Spleen (tissue), 11 donors: ENCODE measurements around the gene RBP2. TPM values are rescaled to one million over a fixed set of nuclear protein-coding genes. Genes with fewer than 3 reads are reported as not detected.
A peak's percentile ranks its signal among the peaks of the same experiment; 100 is the strongest.

Source experiments
- DNase-seq: peaks from one replicate; pipeline ENCODE4 v3.0.0-alpha.2; 2020
- H3K27ac ChIP-seq, 8 donors: fragments of 200-600 bp; sonication (generic) in 7 of 8; 1 replicate in 4 of 8; 2 replicates in 4 of 8; pipeline versions ENCODE4 v1.5.0 to v1.8.0; 2016 to 2021; ENCODE audit warnings: inconsistent platforms in 4 of 8, mild to moderate bottlenecking in 4 of 8, moderate library complexity in 1 of 8
- H3K27me3 ChIP-seq, 7 donors: fragments of 200-600 bp; sonication (generic) in 6 of 7; replicated peaks in 1 of 7; 1 replicate in 4 of 7; 2 replicates in 3 of 7; pipeline versions ENCODE4 v1.5.0 to v1.8.0; 2016 to 2021; ENCODE audit warnings: inconsistent platforms in 3 of 7, mild to moderate bottlenecking in 1 of 7
- H3K36me3 ChIP-seq, 6 donors: fragments of 200-600 bp; sonication (generic) in 5 of 6; 1 replicate in 4 of 6; 2 replicates in 2 of 6; pipeline versions ENCODE4 v1.5.0 to v1.8.0; 2016 to 2021; ENCODE audit warnings: inconsistent platforms in 2 of 6
- H3K4me1 ChIP-seq, 6 donors: fragments of 200-600 bp; sonication (generic) in 5 of 6; 1 replicate in 3 of 6; 2 replicates in 3 of 6; pipeline versions ENCODE4 v1.5.0 to v1.8.0; 2016 to 2021; ENCODE audit warnings: inconsistent platforms in 3 of 6
- H3K4me3 ChIP-seq, 8 donors: fragments of 200-600 bp; sonication (generic) in 7 of 8; 1 replicate in 4 of 8; 2 replicates in 4 of 8; pipeline versions ENCODE4 v1.5.0 to v1.8.0; 2016 to 2021; ENCODE audit warnings: inconsistent platforms in 4 of 8, mild to moderate bottlenecking in 4 of 8, moderate library complexity in 2 of 8
- H3K9me3 ChIP-seq, 8 donors: fragments of 200-600 bp; sonication (generic) in 7 of 8; 1 replicate in 4 of 8; 2 replicates in 4 of 8; pipeline versions ENCODE4 v1.5.0 to v1.8.0; 2016 to 2021; ENCODE audit warnings: inconsistent platforms in 4 of 8
- POLR2A ChIP-seq, 3 donors: fragments of 450-650 bp; IDR thresholded peaks; one replicate each; pipeline ENCODE4 v1.5.1; 2017; ENCODE audit warnings: antibody characterized with exemption in 3 of 3, mild to moderate bottlenecking in 1 of 3
- POLR2AphosphoS5 ChIP-seq, 3 donors: sonication (generic); formaldehyde crosslinking; IDR thresholded peaks; one replicate each; pipeline ENCODE4 v1.5.1; 2017; ENCODE audit warnings: antibody characterized with exemption in 3 of 3
- WGBS, 5 donors: extraction: QIAGEN DNeasy Blood & Tissue Kit in 3 of 5; methylation state at CpG; one replicate each; pipeline versions ENCODE4 v1.1.5 to v1.1.7; 2013 to 2018; 5-methylcytosine and 5-hydroxymethylcytosine counted together
- intact Hi-C: fragments of 100-400 bp; cut with DNase I; formaldehyde crosslinking; loops from one replicate; pipeline ENCODE4 v1.15.0; 2023; ENCODE audit warnings: low total_unique reads
- polyA plus RNA-seq, 3 donors: library from polyadenylated mRNA; stranded (reverse); fragments of 200-250 nt; gene quantifications; one replicate each; pipeline ENCODE4 v1.2.1, GENCODE V29; 2013
- total RNA-seq, 7 donors: library from RNA; depleted of rRNA in 3 of 7; stranded (reverse); fragments of >200 nt in 3 of 7; fragmentation: NEBNext Ultra II Directional in 4 of 7; extraction: Animal tissue kit (Norgen Biotek cat#: 25700) in 4 of 7; gene quantifications; one replicate each; pipeline versions ENCODE4 v1.1.0 to v1.2.1, GENCODE V29; 2016 to 2021
- TF ChIP-seq, protein P1 (sequence below), 11 experiments: fragments of 200-600 bp in 7 of 11; fragments of 450-650 bp in 4 of 11; sonication (generic) in 4 of 11; IDR thresholded peaks in 8 of 11; conservative IDR thresholded peaks in 3 of 11; 1 replicate in 7 of 11; 2 replicates in 4 of 11; pipeline versions ENCODE4 v1.4.0 to v1.8.0; 2016 to 2021; ENCODE audit warnings: antibody characterized with exemption in 11 of 11, inconsistent platforms in 4 of 11, mild to moderate bottlenecking in 1 of 11
- donor health status: healthy with polysubstance abuse.
- donor health status: DM: no; HTN: no; CAD: no; lungs with moderate emphysema.
- donor health status: DM: no; HTN: no; CAD: no.
- donor health status: Bipolar disorder and iron deficiency.
- donor health status: healthy.
- donor health status: DM: no; HTN: no; CAD: no.
- donor health status: DM: yes; HTN: yes; CAD: no.

RBP2 gene
- total and polyA plus RNA-seq, 10 donors: 1.2 TPM; not detected in 9

GRCh38 chr3:139440639-139441556 is 35.4 kb downstream of the RBP2 start:
- Histone ChIP-seq H3K9me3 (no peaks in the 10 kb centered on the region), H3K27ac (no peak overlapping the region), H3K4me3 (no peak overlapping the region), H3K36me3 (no peaks in the 10 kb centered on the region), H3K27me3 (no peaks in the 10 kb centered on the region), H3K4me1 (no peaks in the 10 kb centered on the region)
- DNase-seq: no peak
- TF ChIP-seq, protein P1, sequence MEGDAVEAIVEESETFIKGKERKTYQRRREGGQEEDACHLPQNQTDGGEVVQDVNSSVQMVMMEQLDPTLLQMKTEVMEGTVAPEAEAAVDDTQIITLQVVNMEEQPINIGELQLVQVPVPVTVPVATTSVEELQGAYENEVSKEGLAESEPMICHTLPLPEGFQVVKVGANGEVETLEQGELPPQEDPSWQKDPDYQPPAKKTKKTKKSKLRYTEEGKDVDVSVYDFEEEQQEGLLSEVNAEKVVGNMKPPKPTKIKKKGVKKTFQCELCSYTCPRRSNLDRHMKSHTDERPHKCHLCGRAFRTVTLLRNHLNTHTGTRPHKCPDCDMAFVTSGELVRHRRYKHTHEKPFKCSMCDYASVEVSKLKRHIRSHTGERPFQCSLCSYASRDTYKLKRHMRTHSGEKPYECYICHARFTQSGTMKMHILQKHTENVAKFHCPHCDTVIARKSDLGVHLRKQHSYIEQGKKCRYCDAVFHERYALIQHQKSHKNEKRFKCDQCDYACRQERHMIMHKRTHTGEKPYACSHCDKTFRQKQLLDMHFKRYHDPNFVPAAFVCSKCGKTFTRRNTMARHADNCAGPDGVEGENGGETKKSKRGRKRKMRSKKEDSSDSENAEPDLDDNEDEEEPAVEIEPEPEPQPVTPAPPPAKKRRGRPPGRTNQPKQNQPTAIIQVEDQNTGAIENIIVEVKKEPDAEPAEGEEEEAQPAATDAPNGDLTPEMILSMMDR (IDR thresholded peaks at IDR 0.05 in 8 of 11, conservative IDR thresholded peaks at IDR 0.05 in 3 of 11): no peak
- TF ChIP-seq POLR2AphosphoS5 (IDR thresholded peaks at IDR 0.05) (no peak), POLR2A (IDR thresholded peaks at IDR 0.05) (no peak)
- intact Hi-C loops: no loop called here
- 82 to 93% (median 88%) methylated on average over 7 of the region's 7 CpGs for WGBS, 5 donors

- H3K9me3 ChIP-seq: no peaks in the 10 kb centered on the region
- TF ChIP-seq, protein P1 (IDR thresholded peaks at IDR 0.05 in 8 of 11, conservative IDR thresholded peaks at IDR 0.05 in 3 of 11): no peak
- TF ChIP-seq POLR2AphosphoS5 (IDR thresholded peaks at IDR 0.05): no peak
- TF ChIP-seq POLR2A (IDR thresholded peaks at IDR 0.05): no peak
- WGBS, 5 donors: 73 to 91% (median 80%) methylated on average over 1 of the region's 1 CpG
- H3K27me3 ChIP-seq: no peaks in the 10 kb centered on the region
- no peak for DNase-seq
- intact Hi-C loops: no loop called here
- no peak overlapping the region for H3K27ac ChIP-seq
- H3K36me3 ChIP-seq: no peaks in the 10 kb centered on the region
- no peak overlapping the region for H3K4me3 ChIP-seq
- peaks cover 0 to 9% (median 1%) of the 10 kb centered on the region in 6 donors for H3K4me1 ChIP-seq
These were observed 37.0 kb downstream of the RBP2 start for GRCh38 chr3:139439278-139439677.

- Histone ChIP-seq H3K27me3 (no peaks in the 10 kb centered on the region), H3K9me3 (peaks cover 0 to 7% (median 0%) of the 10 kb centered on the region in 8 donors), H3K36me3 (no peaks in the 10 kb centered on the region), H3K4me3 (no peak overlapping the region), H3K4me1 (peaks cover 0 to 10% (median 1%) of the 10 kb centered on the region in 6 donors), H3K27ac (peak overlapping the region in 5 of 8 donors; percentile 50 to 74 (median 66))
- 82 to 91% (median 86%) methylated on average over 6 of the region's 6 CpGs for WGBS, 5 donors
- no peak for TF ChIP-seq POLR2A (IDR thresholded peaks at IDR 0.05)
- TF ChIP-seq, protein P1 (IDR thresholded peaks at IDR 0.05 in 8 of 11, conservative IDR thresholded peaks at IDR 0.05 in 3 of 11): no peak
- TF ChIP-seq POLR2AphosphoS5 (IDR thresholded peaks at IDR 0.05): peak in 1 of 3 donors; percentile 45
- no peak for DNase-seq
- intact Hi-C loops: no loop called here
These were observed 41.5 kb downstream of the RBP2 start for GRCh38 chr3:139434764-139435307.

- peaks cover 0 to 10% (median 1%) of the 10 kb centered on the region in 6 donors for H3K4me1 ChIP-seq
- no peak for DNase-seq
- peak overlapping the region in 6 of 8 donors; percentile 36 to 74 (median 61) for H3K27ac ChIP-seq
- H3K36me3 ChIP-seq: no peaks in the 10 kb centered on the region
- H3K4me3 ChIP-seq: no peak overlapping the region
- TF ChIP-seq POLR2AphosphoS5 (IDR thresholded peaks at IDR 0.05): no peak
- TF ChIP-seq POLR2A (IDR thresholded peaks at IDR 0.05): no peak
- no peaks in the 10 kb centered on the region for H3K27me3 ChIP-seq
- 63 to 83% (median 73%) methylated on average over 1 of the region's 1 CpG for WGBS, 5 donors
- peaks cover 0 to 7% (median 0%) of the 10 kb centered on the region in 8 donors for H3K9me3 ChIP-seq
- intact Hi-C loops: no loop called here
These were observed 42.1 kb downstream of the RBP2 start for GRCh38 chr3:139434228-139434627.
